ENCODE results near the gene PTER.

Gene PTER, protein sequence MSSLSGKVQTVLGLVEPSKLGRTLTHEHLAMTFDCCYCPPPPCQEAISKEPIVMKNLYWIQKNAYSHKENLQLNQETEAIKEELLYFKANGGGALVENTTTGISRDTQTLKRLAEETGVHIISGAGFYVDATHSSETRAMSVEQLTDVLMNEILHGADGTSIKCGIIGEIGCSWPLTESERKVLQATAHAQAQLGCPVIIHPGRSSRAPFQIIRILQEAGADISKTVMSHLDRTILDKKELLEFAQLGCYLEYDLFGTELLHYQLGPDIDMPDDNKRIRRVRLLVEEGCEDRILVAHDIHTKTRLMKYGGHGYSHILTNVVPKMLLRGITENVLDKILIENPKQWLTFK

DNA sequence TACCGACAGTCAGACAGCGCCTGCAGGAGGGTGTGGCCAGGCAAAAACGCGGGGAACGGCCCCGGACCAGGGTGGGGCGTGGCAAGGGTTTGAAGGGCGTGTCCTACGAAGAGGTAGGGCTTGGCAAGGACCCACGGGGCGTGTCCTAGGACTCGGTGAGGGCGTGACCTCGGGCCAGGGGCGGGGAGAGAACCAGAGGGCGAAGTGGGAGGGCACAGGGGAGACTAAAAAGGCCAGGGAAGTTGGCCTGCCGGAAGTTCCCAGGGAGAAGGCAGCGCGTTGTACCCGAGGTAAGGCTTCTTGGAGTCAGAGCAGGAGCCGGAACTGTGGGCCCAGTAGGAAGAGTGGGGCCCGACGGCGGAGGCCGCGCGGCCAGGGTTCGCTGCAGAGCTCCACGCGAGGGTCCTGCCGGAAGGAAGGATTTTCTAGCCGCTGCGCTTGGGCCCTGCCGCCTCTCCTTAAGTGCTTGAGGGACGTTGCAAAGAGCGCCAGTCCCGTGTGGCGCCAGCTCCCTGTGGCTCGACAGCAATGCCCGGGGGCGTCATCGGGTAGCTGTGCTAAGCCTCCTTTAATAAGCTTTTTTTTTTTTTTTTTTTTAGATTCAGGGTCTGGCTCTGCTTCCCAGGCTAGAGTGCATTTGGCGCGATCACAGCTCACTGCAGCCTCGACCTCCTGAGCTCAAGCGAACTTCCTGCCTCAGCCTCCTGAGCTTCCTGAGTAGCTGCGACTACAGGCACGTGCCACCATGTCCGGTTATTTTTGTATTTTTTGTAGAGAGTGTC, at the start of gene PTER:
TSS of gene PTER (plus strand) at position 253 of the 782 bp plus-strand sequence. CDS start 47,375 bp downstream, outside the sequence.
- peak; percentile 92 for DNase-seq (ENCODE audit: low read depth)

DNA sequence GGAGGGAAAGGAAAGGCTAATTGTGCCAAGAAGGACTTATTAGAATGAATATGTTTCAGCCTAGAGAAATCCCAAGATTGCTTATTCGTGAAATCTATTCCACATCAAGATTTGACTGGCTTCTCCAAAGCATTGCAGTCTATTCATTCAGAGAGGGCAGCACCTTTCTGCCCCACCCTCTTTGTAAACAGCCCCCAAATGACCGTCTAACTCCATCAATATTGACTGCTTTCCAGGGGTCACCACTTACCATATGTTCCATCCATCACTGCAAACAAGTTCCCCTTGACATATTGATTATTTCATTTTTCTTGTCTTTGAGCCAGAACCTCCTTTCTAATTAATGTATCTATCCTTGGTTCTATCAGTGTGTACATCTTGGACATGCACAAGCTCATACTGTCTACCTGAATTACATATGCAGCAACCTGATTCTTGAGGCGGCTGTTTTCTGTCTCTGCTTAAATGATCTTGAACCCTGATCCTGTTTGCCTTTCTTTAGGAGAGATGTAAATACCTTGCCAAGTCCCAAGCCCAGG, 44.2 kb upstream of the PTER start:
- DNase-seq (ENCODE audit: low read depth) = no peak

DNA sequence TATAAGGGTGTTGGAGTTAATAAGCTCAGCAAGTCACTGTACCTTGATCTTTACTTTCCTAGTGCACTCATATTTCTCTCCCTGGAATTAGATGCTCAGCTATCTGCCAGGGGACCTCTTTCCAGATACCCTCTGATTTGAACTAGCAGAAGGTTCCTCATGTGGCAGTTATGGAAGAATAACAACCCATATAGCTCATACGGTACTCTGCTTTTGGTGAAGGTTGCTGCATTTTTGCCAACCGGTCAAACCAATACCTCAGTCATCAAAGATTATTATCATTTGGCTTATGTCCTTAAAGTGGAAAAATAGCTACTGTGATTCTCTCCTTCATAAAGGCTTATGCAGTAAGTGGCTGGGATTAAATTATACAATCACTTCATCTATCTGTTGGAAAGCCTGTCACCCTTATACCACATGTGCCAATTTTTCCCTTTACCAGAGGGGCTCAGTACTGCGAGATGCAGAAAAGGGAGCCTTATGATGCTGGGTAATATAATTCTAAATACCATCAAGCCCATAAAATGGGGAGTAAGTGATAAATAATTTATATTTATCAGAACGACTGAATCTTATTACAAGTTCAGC, 43.4 kb upstream of the PTER start:
- no peak for DNase-seq (ENCODE audit: low read depth)

DNA sequence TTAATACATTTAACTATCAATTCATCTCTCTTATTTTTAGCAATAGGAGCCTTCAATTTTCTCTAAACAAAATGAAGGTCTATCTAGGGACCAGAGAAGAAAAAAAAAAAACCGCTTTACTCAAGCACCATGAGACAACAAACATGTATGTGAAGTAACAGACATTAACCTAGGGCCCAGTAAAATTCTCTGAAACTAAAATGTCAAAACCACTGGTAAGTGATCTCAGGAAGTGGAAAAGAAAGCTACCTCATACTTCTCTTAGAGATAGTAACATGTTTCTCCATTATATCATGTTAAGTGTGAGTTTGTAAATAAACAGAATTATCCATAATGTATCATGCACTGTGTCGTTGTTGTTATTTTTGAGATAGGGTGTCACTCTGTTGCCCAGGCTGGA, 35.4 kb upstream of the PTER start:
- no peak for DNase-seq (ENCODE audit: low read depth)

DNA sequence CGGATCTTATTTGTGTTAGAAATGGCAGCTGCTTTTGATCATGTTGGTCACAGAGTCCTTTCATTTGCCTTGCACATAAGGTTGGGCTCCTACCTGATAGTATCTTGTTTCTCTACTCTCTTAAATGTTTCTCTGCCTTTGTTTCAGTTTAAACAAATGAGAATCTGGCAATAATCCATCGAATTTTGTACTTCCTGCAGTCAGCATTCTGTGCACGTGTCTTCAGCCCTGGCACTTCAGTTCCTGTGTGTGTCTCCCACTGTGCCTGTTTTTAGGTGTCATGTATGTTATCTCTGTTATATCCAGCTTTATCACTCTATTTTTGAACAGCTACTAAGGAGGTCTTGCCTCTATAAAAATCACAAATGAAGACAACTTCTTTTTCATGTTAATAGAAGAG, 28.4 kb upstream of the PTER start:
- DNase-seq (ENCODE audit: low read depth) = no peak

DNA sequence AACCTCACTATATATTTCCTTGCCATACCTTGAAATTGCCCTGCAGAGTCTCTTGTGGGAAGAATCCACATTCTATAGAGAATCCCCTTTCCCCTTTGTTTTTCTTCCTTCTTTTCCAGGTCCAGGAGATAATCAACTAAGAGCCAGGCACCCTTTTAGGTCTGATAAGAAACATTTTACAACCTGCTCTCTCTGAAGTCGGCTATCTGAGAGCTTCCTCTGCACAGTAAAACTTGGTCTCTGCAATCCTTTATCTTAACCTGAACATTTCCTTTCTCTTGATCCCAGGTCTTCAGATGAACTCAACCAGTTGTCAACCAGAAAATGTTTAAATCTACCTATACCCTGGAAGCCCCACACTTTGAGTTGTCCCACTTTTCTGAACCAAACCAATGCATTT, 19.5 kb upstream of the PTER start:
- no peak for DNase-seq (ENCODE audit: low read depth)

DNA sequence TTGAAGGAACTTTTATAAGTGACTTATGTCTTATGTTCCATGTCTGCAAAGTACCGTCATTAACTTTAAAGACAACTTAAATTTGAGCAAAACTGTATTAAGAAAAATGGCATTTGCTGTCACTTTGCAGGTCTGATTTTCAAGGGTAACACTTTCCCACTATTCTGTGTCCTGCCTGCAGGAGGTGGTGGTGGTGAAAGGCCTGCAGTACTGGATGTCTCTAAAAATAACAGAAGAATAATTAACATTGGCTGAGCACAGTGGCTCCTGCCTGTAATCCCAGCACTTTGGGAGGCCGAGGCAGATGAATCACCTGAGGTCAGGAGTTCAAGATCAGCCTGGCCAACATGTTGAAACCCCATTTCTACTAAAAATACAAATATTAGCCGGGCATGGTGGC, 13.2 kb upstream of the PTER start:
- no peak for DNase-seq (ENCODE audit: low read depth)

DNA sequence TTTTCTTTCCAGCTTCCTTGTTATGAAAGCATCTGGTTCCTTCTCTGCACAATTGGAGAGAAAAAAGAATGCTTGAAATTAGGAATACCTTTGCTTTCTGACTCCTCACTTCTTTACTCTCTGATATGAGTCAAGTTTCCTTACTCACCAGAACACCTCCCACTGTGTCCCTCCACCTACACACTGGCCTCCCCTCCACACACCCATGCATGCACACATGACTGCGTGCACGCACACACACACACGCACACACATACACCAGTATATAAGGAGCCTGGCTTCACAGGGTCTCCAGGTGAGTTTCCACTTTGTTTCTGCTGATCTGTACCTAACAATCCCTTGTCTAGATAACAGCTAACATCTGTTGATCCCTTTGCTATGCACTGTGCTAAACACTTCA, 11.4 kb upstream of the PTER start:
- no peak for DNase-seq (ENCODE audit: low read depth)

DNA sequence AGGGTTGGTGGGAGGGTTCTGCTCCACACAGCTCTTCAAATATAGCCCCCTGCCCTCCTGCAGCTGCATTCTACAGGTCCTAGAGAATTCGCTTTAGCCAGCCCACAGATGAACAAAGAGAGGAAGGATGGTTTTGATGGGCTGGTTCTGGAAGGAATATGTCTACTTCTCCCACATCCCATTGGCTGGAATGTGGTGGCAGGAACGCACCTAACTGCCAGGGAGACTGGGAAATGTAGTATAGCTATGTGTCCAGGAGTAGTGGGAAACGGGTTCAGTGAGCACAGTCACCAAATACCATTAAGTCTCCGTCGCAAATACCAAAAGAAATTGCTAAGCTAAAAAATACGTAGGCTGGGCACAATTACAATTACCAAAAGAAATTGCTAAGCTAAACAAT, 7.3 kb upstream of the PTER start:
- DNase-seq (ENCODE audit: low read depth) = no peak

DNA sequence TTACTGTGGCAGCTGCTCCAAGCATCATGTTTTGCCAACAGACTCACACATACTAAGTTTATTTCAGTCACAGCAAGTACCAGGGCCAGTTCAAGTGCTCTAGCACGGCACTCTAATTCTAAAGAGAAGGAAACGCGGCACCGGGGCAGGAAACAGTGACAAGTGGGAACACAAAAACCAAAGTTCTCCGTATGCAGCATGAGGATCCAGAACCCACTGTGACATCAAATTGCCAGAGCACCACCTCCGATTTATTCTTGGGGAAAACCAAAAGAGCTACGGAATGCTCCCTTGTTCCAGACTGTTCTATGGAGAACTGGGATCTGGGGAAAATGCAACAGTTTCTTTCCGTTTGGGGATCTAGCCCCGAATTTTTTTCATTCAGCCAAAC, 448 bp upstream of the PTER start:
- no peak for DNase-seq (ENCODE audit: low read depth)

DNA sequence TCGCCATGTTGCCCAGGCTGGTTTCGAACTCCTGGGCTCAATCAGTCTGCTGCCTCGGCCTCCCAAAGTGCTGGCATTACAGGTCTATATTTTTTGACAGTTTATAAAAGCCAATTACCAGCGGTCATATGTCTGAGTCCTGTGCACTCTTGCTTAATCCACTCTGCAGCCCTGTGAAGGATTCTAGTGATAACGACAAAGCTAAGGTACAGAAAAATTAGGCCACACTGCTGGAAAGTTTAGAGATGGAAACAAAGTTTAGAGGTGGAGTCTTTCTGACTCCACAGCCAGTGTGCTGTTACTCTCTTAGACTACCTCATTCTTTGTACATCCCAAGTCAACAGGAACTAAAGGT, 707 bp downstream of the PTER start:
- no peak for DNase-seq (ENCODE audit: low read depth)

DNA sequence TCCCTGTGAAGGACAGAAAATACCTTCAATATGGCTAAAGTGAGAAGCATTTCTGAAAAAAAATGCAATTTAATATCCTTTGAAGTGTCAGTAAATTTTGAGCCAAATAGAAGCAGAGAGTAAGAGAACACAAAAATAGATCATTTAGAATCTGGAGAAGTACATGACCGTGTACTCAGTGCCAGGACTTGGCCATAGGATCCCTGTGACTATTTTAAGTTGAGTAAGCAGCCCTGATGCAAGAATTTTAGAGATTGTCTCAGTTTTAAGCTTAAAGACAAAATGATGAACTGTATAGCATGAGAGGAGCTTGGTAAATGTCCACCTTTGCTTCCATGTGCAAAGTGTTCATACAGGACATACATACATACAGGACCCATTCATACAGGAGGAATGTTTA, 2.5 kb downstream of the PTER start:
- peak; percentile 77 for DNase-seq (ENCODE audit: low read depth)

DNA sequence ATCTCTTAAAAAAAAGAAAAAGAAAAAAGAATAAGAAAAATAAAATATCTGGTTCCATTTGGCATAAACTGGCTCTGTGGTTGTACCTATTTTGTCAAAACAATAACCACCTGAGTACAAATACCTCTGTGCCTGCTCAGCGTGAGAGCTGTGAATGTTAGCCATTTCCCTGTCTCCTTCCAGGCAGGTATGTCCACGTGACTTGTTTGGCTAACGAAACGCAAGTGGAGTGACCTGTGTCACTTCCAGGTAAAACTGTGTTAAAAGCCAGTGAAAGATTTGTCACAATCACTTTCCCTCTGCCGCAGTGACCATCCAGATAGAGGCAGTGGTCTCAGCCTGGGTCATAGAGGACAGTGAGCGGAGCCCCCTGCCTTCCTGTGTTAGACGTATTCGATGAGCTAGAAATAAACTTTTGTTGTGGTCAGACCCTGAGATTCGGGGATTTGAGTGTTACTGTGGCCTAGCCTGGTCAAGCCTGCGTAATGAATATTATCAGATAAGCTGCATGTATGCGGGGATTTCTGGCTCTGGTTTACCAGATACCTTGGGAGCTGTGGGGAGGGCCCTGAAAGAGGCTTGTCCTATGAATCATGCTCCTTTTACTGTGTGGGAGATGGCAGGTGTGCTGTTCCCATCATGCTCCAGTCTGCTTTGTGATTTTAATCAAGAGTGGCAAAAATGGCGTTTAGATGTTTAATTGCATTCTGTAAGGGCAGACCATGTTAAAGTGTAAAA, 3.8 kb downstream of the PTER start:
- DNase-seq (ENCODE audit: low read depth) = no peak

DNA sequence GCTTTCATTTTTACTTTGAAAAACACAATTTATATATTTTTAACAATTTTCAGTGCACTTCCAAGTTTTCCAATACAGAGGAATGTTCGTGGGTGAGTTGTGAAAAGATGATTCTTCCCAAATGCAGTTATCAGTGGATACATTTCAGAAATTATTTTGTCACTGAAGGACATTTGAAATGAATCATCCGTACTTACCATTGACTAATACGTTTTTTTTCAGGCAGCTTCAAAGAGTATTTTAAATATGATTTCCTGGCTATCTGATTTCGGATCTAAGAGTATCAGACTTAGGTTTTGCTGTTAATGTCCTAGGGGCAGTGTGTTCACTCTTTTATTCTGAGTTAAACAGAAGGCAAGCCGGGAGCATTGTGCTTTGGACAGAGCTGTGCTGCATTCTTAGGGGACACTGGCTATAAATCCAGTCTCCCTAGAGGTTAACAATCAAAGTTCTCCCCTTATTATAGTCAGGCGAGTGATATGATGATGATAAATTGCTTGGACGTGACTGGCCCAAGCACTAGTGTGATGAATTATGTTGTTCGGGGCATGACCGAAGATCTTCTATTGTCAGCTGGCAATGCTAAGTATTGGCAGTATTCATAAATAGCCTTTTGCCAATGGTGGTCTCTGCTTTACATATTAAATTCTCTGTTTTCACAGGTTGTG, 4.5 kb downstream of the PTER start:
- DNase-seq (ENCODE audit: low read depth) = peak; percentile 12

DNA sequence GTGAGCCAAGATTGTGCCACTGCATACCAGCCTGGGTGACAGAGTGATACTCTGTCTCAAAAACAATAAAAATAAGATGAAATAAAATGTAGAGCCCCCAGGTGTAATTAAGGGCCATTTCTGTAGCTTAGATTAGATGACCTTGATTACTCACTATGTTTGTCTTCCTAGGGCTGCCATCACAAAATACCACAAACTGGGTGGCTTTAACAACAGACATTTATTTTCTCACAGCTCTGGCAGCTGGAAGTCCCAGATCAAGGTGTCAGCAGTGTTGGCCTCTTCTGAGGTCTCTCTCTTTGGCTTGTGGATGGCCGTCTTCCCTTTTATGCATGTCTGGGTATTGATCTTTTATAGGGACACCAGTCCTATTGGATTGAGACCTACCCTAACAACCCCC, 6.1 kb downstream of the PTER start:
- DNase-seq (ENCODE audit: low read depth) = no peak

DNA sequence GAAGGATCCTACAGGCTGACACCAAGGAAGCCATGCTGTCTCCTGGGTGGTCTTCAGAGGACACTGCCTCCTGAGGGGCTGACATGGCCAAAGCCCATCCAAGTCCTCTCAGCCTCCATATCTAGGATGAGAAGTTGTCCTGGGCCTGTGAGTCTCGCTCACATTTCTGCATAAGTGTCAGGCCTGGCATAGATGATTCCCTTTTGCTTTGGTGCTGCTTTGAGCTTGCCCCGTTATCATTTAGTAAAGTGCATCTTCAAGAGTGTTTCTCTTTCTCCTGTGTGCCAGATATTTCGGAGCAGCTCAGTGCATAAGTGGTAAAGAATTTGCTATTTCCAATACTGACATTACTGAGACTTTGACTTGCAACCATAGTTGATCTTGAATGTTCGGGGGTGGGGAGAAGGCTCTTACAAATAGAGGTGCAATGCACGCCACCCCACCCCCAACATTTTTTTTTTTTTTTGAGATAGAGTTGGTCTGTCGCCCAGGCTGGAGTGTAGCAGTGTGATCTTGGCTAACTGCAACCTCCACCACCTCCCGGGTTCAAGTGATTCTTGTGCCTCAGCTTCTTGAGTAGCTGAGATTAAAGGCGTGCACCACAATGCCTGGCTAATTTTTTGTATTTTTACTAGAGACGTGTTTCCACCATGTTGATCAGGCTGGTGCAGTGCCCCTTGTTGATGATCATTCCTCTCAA, 9.1 kb downstream of the PTER start:
- no peak for DNase-seq (ENCODE audit: low read depth)

DNA sequence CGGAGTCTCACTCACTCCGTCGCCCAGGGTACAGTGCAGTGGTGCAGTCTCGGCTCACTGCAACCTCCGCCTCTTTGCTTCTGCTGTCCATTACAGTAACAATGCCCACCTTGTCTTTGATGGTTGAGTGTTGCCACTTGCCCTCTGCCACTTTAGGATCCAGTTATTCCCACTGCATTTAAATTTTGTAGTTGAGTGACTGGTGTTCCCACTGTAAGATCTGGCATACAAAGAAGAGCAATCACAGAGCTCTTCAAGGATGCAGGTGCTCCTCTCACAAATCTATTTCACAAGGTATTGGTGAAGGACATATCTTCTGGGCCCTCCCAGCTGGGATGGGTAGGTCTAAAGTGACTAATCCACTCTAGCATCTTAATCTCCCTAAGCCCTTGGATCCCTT, 12.6 kb downstream of the PTER start:
- no peak for DNase-seq (ENCODE audit: low read depth)

DNA sequence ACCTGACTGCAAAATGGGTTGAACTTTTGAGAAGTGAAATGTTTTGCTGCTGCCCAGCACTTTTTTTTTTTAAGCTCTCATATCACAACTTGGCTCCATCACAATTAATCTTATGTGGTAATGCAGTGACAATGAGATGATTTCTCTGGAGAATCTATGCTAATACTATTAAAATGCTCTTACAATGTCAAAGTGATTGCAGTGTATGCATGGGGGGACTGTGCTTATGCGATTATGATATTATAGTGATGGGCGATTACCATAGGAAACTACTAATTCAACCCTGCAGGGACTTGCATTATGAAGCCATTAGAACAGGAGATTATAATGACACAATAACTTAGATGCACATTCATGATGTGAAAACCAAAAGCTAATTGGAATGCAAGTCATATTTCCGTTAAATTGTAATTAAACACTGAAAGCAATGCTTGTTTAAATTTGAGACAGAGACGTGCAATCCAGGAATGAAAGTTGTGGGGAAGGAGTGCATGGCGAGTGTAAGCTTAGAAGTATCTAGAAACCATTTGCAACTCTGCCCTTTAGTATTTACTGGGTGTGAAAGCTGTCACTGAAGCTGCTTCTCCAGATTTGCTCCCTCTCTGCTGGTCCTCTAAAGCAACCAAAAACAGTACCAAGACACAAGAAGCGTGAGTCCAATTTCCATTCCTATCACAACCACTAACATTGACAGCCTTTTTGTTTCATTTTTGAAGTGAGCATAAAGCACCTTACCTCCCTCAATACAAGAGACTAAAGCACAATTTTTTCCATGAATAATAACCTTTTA, 21.6 kb downstream of the PTER start:
- DNase-seq (ENCODE audit: low read depth) = no peak

DNA sequence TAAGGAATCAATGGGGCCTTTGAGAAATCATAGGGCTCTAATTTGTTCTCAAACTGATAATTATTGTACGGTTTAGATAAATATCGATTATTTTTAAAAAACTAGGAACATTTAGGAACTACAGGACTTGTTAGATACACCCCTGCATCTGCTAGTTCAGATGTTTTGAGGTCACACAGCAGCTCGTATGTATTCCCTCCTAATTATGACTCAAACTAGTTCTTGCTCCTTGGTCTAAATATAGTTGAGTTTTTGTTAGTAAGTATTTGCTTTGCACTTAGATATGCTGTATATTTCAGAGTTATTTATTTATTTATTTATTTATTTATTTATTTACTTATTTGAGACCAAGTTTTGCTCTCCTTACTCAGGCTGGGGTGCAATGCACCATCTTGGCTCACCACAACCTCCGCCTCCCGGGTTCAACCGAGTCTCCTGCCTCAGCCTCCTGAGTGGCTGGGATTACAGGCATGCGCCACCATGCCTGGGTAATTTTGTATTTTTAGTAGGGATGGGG, 22.7 kb downstream of the PTER start:
- no peak for DNase-seq (ENCODE audit: low read depth)

DNA sequence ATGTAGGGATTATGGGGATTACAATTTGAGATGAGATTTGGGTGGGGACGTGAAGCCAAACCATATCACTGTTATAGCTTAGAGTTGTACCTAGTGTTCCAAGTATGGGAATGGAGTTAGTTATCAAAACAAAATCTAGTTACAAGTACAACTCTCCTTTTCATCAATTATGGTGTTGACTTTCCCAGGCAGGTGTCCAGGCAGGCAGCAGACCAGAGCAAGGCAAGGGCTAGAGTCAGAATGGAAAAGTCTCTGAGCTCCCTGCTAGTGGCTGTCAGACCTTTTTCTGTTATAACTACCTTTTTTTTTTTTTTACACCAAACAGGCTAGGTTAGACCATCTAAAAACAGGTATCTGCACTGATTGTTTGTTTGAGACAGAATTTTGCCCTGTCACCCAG, 29.2 kb downstream of the PTER start:
- DNase-seq (ENCODE audit: low read depth) = no peak

All from fibroblast of gingiva (primary cell).